IMR-90 (cell line): Measurements from ENCODE around the gene DEPDC5. TPM values are rescaled to one million over a fixed set of nuclear protein-coding genes. Genes with fewer than 3 reads are reported as not detected.

ENCODE experiments used
- ATAC-seq: fragments of 200-7000 bp; cut with Tn5 transposase; 2 replicates; pipeline ENCODE4 v1.9.1; 2020; ENCODE audit warnings: low read depth, mild to moderate bottlenecking, moderate library complexity
- BruUV-seq: library from RNA; stranded (reverse); fragments of 400-500 nt; replicated peaks from 2 replicates; lab custom pipeline; 2021; lab: Mats Ljungman, UMichigan
- CTCF ChIA-PET: fragments of 300-600 bp; formaldehyde crosslinking; extraction: SDS; loops from one replicate; lab custom pipeline; 2021; ENCODE audit warnings: antibody characterized with exemption; lab: Yijun Ruan, JAX
- POLR2A ChIA-PET: fragments of 300-600 bp; sonication (Branson Sonifier 250); formaldehyde crosslinking; loops from one replicate; lab custom pipeline; 2022; ENCODE audit warnings: antibody characterized with exemption; ENCODE audit not compliant: unreplicated experiment; lab: Charles Lee
- DNase-seq: peaks from one replicate; pipeline ENCODE4 v3.0.0; 2013
- H2AFZ ChIP-seq: replicated peaks from 2 replicates; pipeline ENCODE3; 2013; ENCODE audit warnings: low read length, mild to moderate bottlenecking; ENCODE audit not compliant: poor library complexity
- H2AK5ac ChIP-seq: 2 replicates; pipeline ENCODE4 v1.6.1; 2013; ENCODE audit warnings: low read depth, low read length, inconsistent platforms
- H2AK9ac ChIP-seq: replicated peaks from 2 replicates; pipeline ENCODE3; 2013; ENCODE audit warnings: mild to moderate bottlenecking, low read depth, low read length, moderate library complexity; ENCODE audit not compliant: poor library complexity
- H2BK120ac ChIP-seq: 2 replicates; pipeline ENCODE4 v1.6.1; 2013; ENCODE audit warnings: low read depth, low read length, inconsistent platforms
- H2BK15ac ChIP-seq: 3 replicates; pipeline ENCODE4 v1.6.1; 2013; ENCODE audit warnings: low read depth, low read length, inconsistent platforms
- H2BK20ac ChIP-seq: 2 replicates; pipeline ENCODE4 v1.6.1; 2013; ENCODE audit warnings: low read depth, mild to moderate bottlenecking, inconsistent platforms, low read length, moderate library complexity
- H2BK5ac ChIP-seq: 2 replicates; pipeline ENCODE4 v1.6.1; 2013; ENCODE audit warnings: mild to moderate bottlenecking, low read depth, low read length, inconsistent platforms; ENCODE audit not compliant: poor library complexity, severe bottlenecking
- H3K14ac ChIP-seq: replicated peaks from 2 replicates; pipeline ENCODE4 v1.6.1; 2013; ENCODE audit warnings: low read depth, low read length, inconsistent platforms
- H3K18ac ChIP-seq: 2 replicates; pipeline ENCODE4 v1.6.1; 2013; ENCODE audit warnings: low read depth, low read length, control low read depth
- H3K23ac ChIP-seq: 2 replicates; pipeline ENCODE4 v1.6.1; 2013; ENCODE audit warnings: low read depth, low read length, inconsistent platforms
- H3K27ac ChIP-seq: 2 replicates; pipeline ENCODE4 v1.5.1; 2013; ENCODE audit warnings: mild to moderate bottlenecking, control low read depth, low read length; ENCODE audit not compliant: insufficient read depth
- H3K27me3 ChIP-seq: 2 replicates; pipeline ENCODE4 v1.6.1; 2013; ENCODE audit warnings: low read length; ENCODE audit not compliant: control insufficient read depth, insufficient read depth
- H3K36me3 ChIP-seq: 2 replicates; pipeline ENCODE4 v1.6.1; 2013; ENCODE audit warnings: low read length, mixed read lengths; ENCODE audit not compliant: control insufficient read depth, insufficient read depth
- H3K4ac ChIP-seq: 2 replicates; pipeline ENCODE4 v1.6.1; 2013; ENCODE audit warnings: low read depth, low read length, inconsistent platforms
- H3K4me1 ChIP-seq: 2 replicates; pipeline ENCODE4 v1.6.1; 2013; ENCODE audit warnings: low read length, mixed read lengths; ENCODE audit not compliant: control insufficient read depth, insufficient read depth
- H3K4me2 ChIP-seq: 2 replicates; pipeline ENCODE4 v1.6.1; 2013; ENCODE audit warnings: low read depth, mild to moderate bottlenecking, control low read depth, low read length, moderate library complexity
- H3K4me3 ChIP-seq: 2 replicates; pipeline ENCODE4 v1.5.1; 2013; ENCODE audit warnings: low read depth, mild to moderate bottlenecking, control low read depth, low read length, moderate library complexity; ENCODE audit not compliant: insufficient read depth
- H3K56ac ChIP-seq: 2 replicates; pipeline ENCODE4 v1.6.1; 2013; ENCODE audit warnings: low read length, inconsistent platforms; ENCODE audit not compliant: insufficient read depth; ENCODE audit errors: extremely low read depth
- H3K79me1 ChIP-seq, 2 experiments: 2 replicates each; pipeline ENCODE4 v1.6.1; 2013; ENCODE audit warnings: low read length in 2 of 2, inconsistent platforms in 1 of 2, low read depth in 1 of 2
- H3K9ac ChIP-seq: 2 replicates; pipeline ENCODE4 v1.6.1; 2013; ENCODE audit warnings: low read depth, low read length, control low read depth
- H3K9me1 ChIP-seq: 2 replicates; pipeline ENCODE4 v1.6.1; 2013; ENCODE audit warnings: low read length, inconsistent platforms; ENCODE audit not compliant: insufficient read depth
- H3K9me3 ChIP-seq: 2 replicates; pipeline ENCODE4 v1.6.1; 2013; ENCODE audit warnings: low read length; ENCODE audit not compliant: control insufficient read depth, insufficient read depth
- H4K20me1 ChIP-seq: 2 replicates; pipeline ENCODE4 v1.6.1; 2013; ENCODE audit warnings: low read length, inconsistent platforms; ENCODE audit not compliant: insufficient read depth
- H4K5ac ChIP-seq: 2 replicates; pipeline ENCODE4 v1.6.1; 2013; ENCODE audit warnings: mild to moderate bottlenecking, low read depth, low read length, control low read depth
- H4K8ac ChIP-seq, 2 experiments: 2 replicates each; pipeline ENCODE4 v1.6.1; 2013; ENCODE audit warnings: low read depth in 2 of 2, low read length in 2 of 2, control low read depth in 1 of 2, inconsistent platforms in 1 of 2
- H4K91ac ChIP-seq: 2 replicates; pipeline ENCODE4 v1.6.1; 2013; ENCODE audit warnings: low read depth, low read length, inconsistent platforms; ENCODE audit not compliant: insufficient read depth
- POLR2A ChIP-seq: IDR thresholded peaks from 2 replicates; pipeline ENCODE4 v1.6.1; 2012; ENCODE audit warnings: mild to moderate bottlenecking, low read depth, low read length
- WGBS, 2 experiments: methylation state at CpG; one replicate each; pipeline versions ENCODE4 v1.1.5 to v1.1.7; 2013; ENCODE audit warnings: missing lambda C conversion rate in 2 of 2; ENCODE audit not compliant: insufficient read length in 1 of 2; ENCODE audit errors: extremely low coverage in 2 of 2; 5-methylcytosine and 5-hydroxymethylcytosine counted together
- dilution Hi-C: fragments of 300-500 bp; cut with HindIII; formaldehyde crosslinking; loops from one replicate; pipeline ENCODE4 v1.14.3; 2018; ENCODE audit warnings: low sequenced_read_pairs; ENCODE audit not compliant: unreplicated experiment
- in situ Hi-C: fragments of 300-500 bp; cut with MboI; formaldehyde crosslinking; loops from 3 replicates; pipeline ENCODE4 v1.14.3; 2019; ENCODE audit warnings: low sequenced_read_pairs, inconsistent platforms, mixed read lengths
- intact Hi-C: fragments of 100-400 bp; cut with micrococcal nuclease; formaldehyde crosslinking; loops from 2 replicates; pipeline ENCODE4 v1.10.0; 2022
- polyA plus RNA-seq, 3 experiments: library from polyadenylated mRNA; depleted of rRNA; stranded (reverse); fragments of >200 nt; gene quantifications; 2 replicates each; pipeline ENCODE4 v1.2.3, GENCODE V29; 2012; ENCODE audit warnings: low replicate concordance in 1 of 3
- total RNA-seq: library from RNA; depleted of rRNA; stranded (reverse); fragments of >200 nt; gene quantifications from 2 replicates; pipeline ENCODE4 v1.2.3, GENCODE V29; 2012

DEPDC5 gene
- total and polyA plus RNA-seq, 2 of the 4 experiments (the other 2 are of a cell fraction) = 6.6 to 12.9 TPM

GRCh38 chr22:31848411-31848810 lies 94.6 kb downstream of the DEPDC5 start:
- no peak overlapping the region for H3K14ac ChIP-seq
- DNase-seq = no peak
- H4K8ac ChIP-seq = no peak overlapping the region
- peaks cover 22% of the 10 kb centered on the region for H3K9me1 ChIP-seq
- no peaks in the 10 kb centered on the region for H3K27me3 ChIP-seq
- CTCF ChIA-PET = no interaction called here
- no peaks in the 10 kb centered on the region for H3K79me1 ChIP-seq
- H3K56ac ChIP-seq = no peak overlapping the region
- H2BK20ac ChIP-seq = no peak overlapping the region
- POLR2A ChIA-PET = no interaction called here
- peaks cover 36% of the 10 kb centered on the region for H3K36me3 ChIP-seq
- H3K4me2 ChIP-seq = no peak overlapping the region
- H2AFZ ChIP-seq = no peak overlapping the region
- no peak overlapping the region for H2BK120ac ChIP-seq
- H3K9ac ChIP-seq = no peak overlapping the region
- dilution Hi-C loops = no loop called here
- no peak overlapping the region for H3K4me3 ChIP-seq
- in situ Hi-C loops = no loop called here
- no peaks in the 10 kb centered on the region for H3K9me3 ChIP-seq
- peaks cover 11% of the 10 kb centered on the region for H3K4me1 ChIP-seq
- no peak overlapping the region for H2BK15ac ChIP-seq
- no CpG with 5 or more reads among the region's 1 CpG for WGBS, 2 experiments
- no peak overlapping the region for H2AK5ac ChIP-seq
- peaks cover 12% of the 10 kb centered on the region for H4K20me1 ChIP-seq
- no peak overlapping the region for H2BK5ac ChIP-seq
- H4K5ac ChIP-seq = no peak overlapping the region
- no TSS peak for BruUV-seq
- H3K27ac ChIP-seq = no peak overlapping the region
- H3K18ac ChIP-seq = no peak overlapping the region
- H3K23ac ChIP-seq = no peak overlapping the region
- TF ChIP-seq POLR2A = no peak
- H2AK9ac ChIP-seq = no peak overlapping the region
- H3K4ac ChIP-seq = no peak overlapping the region
- no peak overlapping the region for H4K91ac ChIP-seq
- intact Hi-C loops = no loop called here
- ATAC-seq = no peak
